NCI-H2107 treated with DMSO at 0.1 percent for 48 hours (cell line): ENCODE data around the gene PLSCR1.
"Not testable (repeated sequence)": the region's sequence is repeated elsewhere in the genome, so short reads cannot be mapped to it uniquely, and the experiment has no call there.

ENCODE experiments used
- DNase-seq: peaks from one replicate; lab custom pipeline; 2025; ENCODE audit not compliant: unreplicated experiment; lab: John Stamatoyannopoulos, UW

PLSCR1 gene

GRCh38 chr3:146485297-146485696, 59.1 kb downstream of the PLSCR1 start:
- no peak for DNase-seq

- no peak for DNase-seq
Measured at GRCh38 chr3:146476094-146476740, 68.2 kb downstream of the PLSCR1 start.

GRCh38 chr3:146474976-146475375, 69.4 kb downstream of the PLSCR1 start:
- DNase-seq, result not testable (repeated sequence)

GRCh38 chr3:146473726-146474125, 70.7 kb downstream of the PLSCR1 start:
- no peak for DNase-seq

GRCh38 chr3:146472611-146473010, 71.8 kb downstream of the PLSCR1 start:
- DNase-seq, result no peak

- no peak for DNase-seq
Measured at GRCh38 chr3:146471012-146471411, 73.4 kb downstream of the PLSCR1 start.

- peak; percentile 39 for DNase-seq
Measured at GRCh38 chr3:146470425-146470990, 73.9 kb downstream of the PLSCR1 start.

- DNase-seq, result peak; percentile 79
Measured at GRCh38 chr3:146469150-146470017, 75.0 kb downstream of the PLSCR1 start, which contains the start of gene PLSCR2. Gene PLSCR2, minus strand, starts transcription at chr3:146469561. Its CDS starts 9,657 bp downstream, at chr3:146459904.

GRCh38 chr3:146468671-146469149, 75.7 kb downstream of the PLSCR1 start:
- DNase-seq, result no peak

GRCh38 chr3:146468234-146468633, 76.2 kb downstream of the PLSCR1 start:
- no peak for DNase-seq

GRCh38 chr3:146466604-146467003, 77.8 kb downstream of the PLSCR1 start:
- DNase-seq, result no peak

GRCh38 chr3:146465693-146466465, 78.5 kb downstream of the PLSCR1 start:
- DNase-seq, result no peak
